ENCODE measurements around the gene ABT1. TPM values are rescaled to one million over a fixed set of nuclear protein-coding genes. Genes with fewer than 3 reads are reported as not detected.

Gene ABT1
- polyA plus RNA-seq, 3 donors, result 13.6 to 17.3 (median 14.8) TPM

GRCh38 chr6:26563488-26563887 lies 33.3 kb upstream of the ABT1 start:
- DNase-seq (ENCODE audit: extremely low read depth in 1 of 11, low read depth in 9 of 11, low spot score in 4 of 11), result no peak

- peak; percentile 90 to 99 (median 95) for DNase-seq (ENCODE audit: extremely low read depth in 1 of 11, low read depth in 9 of 11, low spot score in 4 of 11)
Observed at GRCh38 chr6:26568601-26569432, 27.9 kb upstream of the ABT1 start.

- no peak for DNase-seq (ENCODE audit: extremely low read depth in 1 of 11, low read depth in 9 of 11, low spot score in 4 of 11)
Observed at GRCh38 chr6:26569433-26569764, 27.4 kb upstream of the ABT1 start.

GRCh38 chr6:26570027-26570809 lies 26.5 kb upstream of the ABT1 start:
- no peak for DNase-seq (ENCODE audit: extremely low read depth in 1 of 11, low read depth in 9 of 11, low spot score in 4 of 11)

- DNase-seq (ENCODE audit: extremely low read depth in 1 of 11, low read depth in 9 of 11, low spot score in 4 of 11), result peak in 2 of 11 donors; percentile 69 to 74
Observed at GRCh38 chr6:26571592-26572296, 25.0 kb upstream of the ABT1 start.

- no peak for DNase-seq (ENCODE audit: extremely low read depth in 1 of 11, low read depth in 9 of 11, low spot score in 4 of 11)
Observed at GRCh38 chr6:26575494-26575939, 21.2 kb upstream of the ABT1 start.

GRCh38 chr6:26576407-26576843 lies 20.3 kb upstream of the ABT1 start:
- DNase-seq (ENCODE audit: extremely low read depth in 1 of 11, low read depth in 9 of 11, low spot score in 4 of 11), result no peak

GRCh38 chr6:26576929-26577719 lies 19.6 kb upstream of the ABT1 start:
- no peak for DNase-seq (ENCODE audit: extremely low read depth in 1 of 11, low read depth in 9 of 11, low spot score in 4 of 11)

GRCh38 chr6:26577720-26578072 lies 19.1 kb upstream of the ABT1 start:
- no peak for DNase-seq (ENCODE audit: extremely low read depth in 1 of 11, low read depth in 9 of 11, low spot score in 4 of 11)

- DNase-seq (ENCODE audit: extremely low read depth in 1 of 11, low read depth in 9 of 11, low spot score in 4 of 11), result no peak
Observed at GRCh38 chr6:26578279-26578678, 18.5 kb upstream of the ABT1 start.

- DNase-seq (ENCODE audit: extremely low read depth in 1 of 11, low read depth in 9 of 11, low spot score in 4 of 11), result no peak
Observed at GRCh38 chr6:26578741-26579140, 18.0 kb upstream of the ABT1 start.

GRCh38 chr6:26581164-26581915 lies 15.4 kb upstream of the ABT1 start:
- no peak for DNase-seq (ENCODE audit: extremely low read depth in 1 of 11, low read depth in 9 of 11, low spot score in 4 of 11)

- DNase-seq (ENCODE audit: extremely low read depth in 1 of 11, low read depth in 9 of 11, low spot score in 4 of 11), result no peak
Observed at GRCh38 chr6:26588965-26589364, 7.8 kb upstream of the ABT1 start.

- no peak for DNase-seq (ENCODE audit: extremely low read depth in 1 of 11, low read depth in 9 of 11, low spot score in 4 of 11)
Observed at GRCh38 chr6:26592649-26593048, 4.1 kb upstream of the ABT1 start.

GRCh38 chr6:26593278-26594130 lies 3.2 kb upstream of the ABT1 start:
- no peak for DNase-seq (ENCODE audit: extremely low read depth in 1 of 11, low read depth in 9 of 11, low spot score in 4 of 11)

GRCh38 chr6:26594131-26594498 lies 2.6 kb upstream of the ABT1 start:
- no peak for DNase-seq (ENCODE audit: extremely low read depth in 1 of 11, low read depth in 9 of 11, low spot score in 4 of 11)

Data from renal cortex interstitium (tissue), 11 donors.